Fibroblast of gingiva (primary cell): ENCODE measurements around the gene CYP2W1.
"Not testable (repeated sequence)": the region's sequence is repeated elsewhere in the genome, so short reads cannot be mapped to it uniquely, and the experiment has no call there.

Source experiments
- DNase-seq: peaks from one replicate; pipeline ENCODE4 v3.0.0-alpha.2; 2011; ENCODE audit warnings: low read depth

The CYP2W1 gene

GRCh38 chr7:951881-952547 lies 31.0 kb upstream of the CYP2W1 start:
- DNase-seq: no peak

GRCh38 chr7:952548-953441 lies 30.2 kb upstream of the CYP2W1 start:
- no peak for DNase-seq

- peak; percentile 14 for DNase-seq
These were observed 29.2 kb upstream of the CYP2W1 start for GRCh38 chr7:953547-954327.

- DNase-seq: no peak
These were observed 28.4 kb upstream of the CYP2W1 start, which contains the start of gene ADAP1 for GRCh38 chr7:954330-955238. Gene ADAP1, minus strand, starts transcription at chr7:954680. Its CDS starts 203 bp downstream, at chr7:954477.

- no peak for DNase-seq
These were observed 26.9 kb upstream of the CYP2W1 start for GRCh38 chr7:956031-956430.

GRCh38 chr7:957418-958220 lies 25.4 kb upstream of the CYP2W1 start:
- DNase-seq: no peak

- DNase-seq: no peak
These were observed 24.5 kb upstream of the CYP2W1 start for GRCh38 chr7:958221-959200.

GRCh38 chr7:959271-959670 lies 23.7 kb upstream of the CYP2W1 start:
- DNase-seq: no peak

GRCh38 chr7:959740-960139 lies 23.2 kb upstream of the CYP2W1 start:
- DNase-seq: not testable (repeated sequence)

GRCh38 chr7:960269-960871 lies 22.6 kb upstream of the CYP2W1 start:
- no peak for DNase-seq

- not testable (repeated sequence) for DNase-seq
These were observed 22.0 kb upstream of the CYP2W1 start for GRCh38 chr7:960972-961371.

GRCh38 chr7:961546-962400 lies 21.2 kb upstream of the CYP2W1 start:
- no peak for DNase-seq

- no peak for DNase-seq
These were observed 20.4 kb upstream of the CYP2W1 start for GRCh38 chr7:962401-963081.

GRCh38 chr7:963236-964078 lies 19.5 kb upstream of the CYP2W1 start:
- no peak for DNase-seq

GRCh38 chr7:964401-965231 lies 18.4 kb upstream of the CYP2W1 start:
- peak; percentile 36 for DNase-seq
